Measurements from ENCODE around the gene GJA5. TPM values are rescaled to one million over a fixed set of nuclear protein-coding genes. Genes with fewer than 3 reads are reported as not detected.

The GJA5 gene
- total RNA-seq, 1 donor from 2014 or later: not detected

GRCh38 chr1:147717051-147717705, 43.2 kb downstream of the GJA5 start:
- Mint-ChIP-seq H3K27me3 (ENCODE audit: low read depth) (peaks cover 37% of the 10 kb centered on the region), H3K4me1 (ENCODE audit: low read depth) (peaks cover 4% of the 10 kb centered on the region), H3K9me3 (peaks cover 5% of the 10 kb centered on the region), H3K4me3 (ENCODE audit: low read depth) (no peak overlapping the region), H3K27ac (no peak overlapping the region), H3K36me3 (ENCODE audit: low read depth) (no peaks in the 10 kb centered on the region)
- DNase-seq (ENCODE audit: low spot score): no peak
- intact Hi-C loops (cut with micrococcal nuclease): no loop called here

GRCh38 chr1:147712605-147713004, 47.8 kb downstream of the GJA5 start:
- Mint-ChIP-seq H3K27ac (no peak overlapping the region), H3K36me3 (ENCODE audit: low read depth) (no peaks in the 10 kb centered on the region), H3K27me3 (ENCODE audit: low read depth) (peaks cover 48% of the 10 kb centered on the region), H3K4me3 (ENCODE audit: low read depth) (no peak overlapping the region), H3K4me1 (ENCODE audit: low read depth) (peaks cover 4% of the 10 kb centered on the region), H3K9me3 (no peaks in the 10 kb centered on the region)
- intact Hi-C loops (cut with micrococcal nuclease): no loop called here
- DNase-seq (ENCODE audit: low spot score): no peak

Other genes with a start within 250 kb of the GJA5 start
- 26.6 and 29.7 TPM in 2 replicates for gene BCL9, start 219.1 kb downstream of the GJA5 start, total RNA-seq
- 11.6 and 13.4 TPM in 2 replicates for gene ACP6, start 90.1 kb downstream of the GJA5 start, total RNA-seq
- not detected in 2 replicates for gene GJA8, start 142.2 kb upstream of the GJA5 start, total RNA-seq
- gene GPR89B, start 167.8 kb upstream of the GJA5 start, total RNA-seq: 13.8 and 19.2 TPM in 2 replicates

Data from activated T-helper 2 cell treated with anti-CD3 and anti-CD28 coated beads, Interferon-gamma antibody, Interleukin-2, Interleukin-4, amounts not matched to agents 10 μg/mL and 5 μg/mL and 100 μg/mL, durations not matched to agents 14 hours and 24 hours and 36 hours (primary cell).